ENCODE results near the gene ATXN2. TPM values are rescaled to one million over a fixed set of nuclear protein-coding genes. Genes with fewer than 3 reads are reported as not detected.

Gene ATXN2
- total RNA-seq, 1 donor from 2014 or later = 71.0 TPM

GRCh38 chr12:111457577-111457976, 141.5 kb downstream of the ATXN2 start:
- Mint-ChIP-seq H3K36me3 (ENCODE audit: low read depth) (peaks cover 10% of the 10 kb centered on the region), H3K4me1 (no peaks in the 10 kb centered on the region), H3K27ac (ENCODE audit: unreplicated experiment) (no peak overlapping the region), H3K27me3 (ENCODE audit: low read depth) (no peaks in the 10 kb centered on the region), H3K9me3 (no peaks in the 10 kb centered on the region), H3K4me3 (no peak overlapping the region)
- DNase-seq (ENCODE audit: low read depth, low spot score) = no peak
- TF ChIP-seq CTCF (conservative IDR thresholded peaks at IDR 0.05) = no peak

GRCh38 chr12:111457071-111457470, 142.0 kb downstream of the ATXN2 start:
- TF ChIP-seq CTCF (conservative IDR thresholded peaks at IDR 0.05) = no peak
- H3K4me1 Mint-ChIP-seq = no peaks in the 10 kb centered on the region
- no peak overlapping the region for H3K27ac Mint-ChIP-seq (ENCODE audit: unreplicated experiment)
- peaks cover 10% of the 10 kb centered on the region for H3K36me3 Mint-ChIP-seq (ENCODE audit: low read depth)
- no peaks in the 10 kb centered on the region for H3K27me3 Mint-ChIP-seq (ENCODE audit: low read depth)
- H3K4me3 Mint-ChIP-seq = no peak overlapping the region
- DNase-seq (ENCODE audit: low read depth, low spot score) = no peak
- no peaks in the 10 kb centered on the region for H3K9me3 Mint-ChIP-seq

GRCh38 chr12:111455448-111456320, 143.4 kb downstream of the ATXN2 start:
- Mint-ChIP-seq H3K27me3 (ENCODE audit: low read depth) (no peaks in the 10 kb centered on the region), H3K36me3 (ENCODE audit: low read depth) (peaks cover 10% of the 10 kb centered on the region), H3K4me1 (peaks cover 4% of the 10 kb centered on the region), H3K27ac (ENCODE audit: unreplicated experiment) (no peak overlapping the region), H3K9me3 (no peaks in the 10 kb centered on the region), H3K4me3 (no peak overlapping the region)
- no peak for TF ChIP-seq CTCF (conservative IDR thresholded peaks at IDR 0.05)
- no peak for DNase-seq (ENCODE audit: low read depth, low spot score)

- no peak for DNase-seq (ENCODE audit: low read depth, low spot score)
- no peak for TF ChIP-seq CTCF (conservative IDR thresholded peaks at IDR 0.05)
- Mint-ChIP-seq H3K27ac (ENCODE audit: unreplicated experiment) (peak overlapping the region; percentile 39), H3K4me1 (peaks cover 4% of the 10 kb centered on the region), H3K36me3 (ENCODE audit: low read depth) (peaks cover 10% of the 10 kb centered on the region), H3K4me3 (no peak overlapping the region), H3K9me3 (no peaks in the 10 kb centered on the region), H3K27me3 (ENCODE audit: low read depth) (no peaks in the 10 kb centered on the region)
Observed at GRCh38 chr12:111454716-111455447, 144.2 kb downstream of the ATXN2 start.

- DNase-seq (ENCODE audit: low read depth, low spot score) = no peak
- no peak for TF ChIP-seq CTCF (conservative IDR thresholded peaks at IDR 0.05)
- peaks cover 10% of the 10 kb centered on the region for H3K36me3 Mint-ChIP-seq (ENCODE audit: low read depth)
Observed at GRCh38 chr12:111454311-111454710, 144.8 kb downstream of the ATXN2 start.

More at GRCh38 chr12:111454311-111454710, 144.8 kb downstream of the ATXN2 start:
- Mint-ChIP-seq H3K9me3 (no peaks in the 10 kb centered on the region), H3K4me1 (peaks cover 4% of the 10 kb centered on the region), H3K27ac (ENCODE audit: unreplicated experiment) (peak overlapping the region; percentile 39), H3K27me3 (ENCODE audit: low read depth) (no peaks in the 10 kb centered on the region), H3K4me3 (no peak overlapping the region)

All from neural crest cell (in vitro differentiated cells).